SK-N-SH treated with all-trans-retinoic acid at 6 μM for 48 hours (cell line): ENCODE results near the gene RGS9BP.

Experiments used
- ATAC-seq: fragments of 200-7000 bp; cut with Tn5 transposase; 3 replicates; pipeline ENCODE4 v1.9.1; 2020; ENCODE audit warnings: mild to moderate bottlenecking, moderate library complexity
- ARNTL ChIP-seq: fragments of 450-650 bp; formaldehyde crosslinking; IDR thresholded peaks from 2 replicates; pipeline ENCODE4 v1.5.0; 2020; ENCODE audit warnings: low read depth, mild to moderate bottlenecking, moderate library complexity, borderline replicate concordance
- CREB5 ChIP-seq: fragments of 250-450 bp; sonication (Bioruptor Pico); IDR thresholded peaks from 2 replicates; pipeline ENCODE4 v1.5.1; 2020; ENCODE audit warnings: low read depth, mild to moderate bottlenecking, moderate library complexity
- CSDC2 ChIP-seq: fragments of 250-450 bp; sonication (Bioruptor Pico); IDR thresholded peaks from 2 replicates; pipeline ENCODE4 v1.5.0; 2020; ENCODE audit warnings: mild to moderate bottlenecking, moderate library complexity
- ESRRG ChIP-seq: fragments of 250-450 bp; sonication (Bioruptor Pico); IDR thresholded peaks from 2 replicates; pipeline ENCODE4 v1.6.1; 2021; ENCODE audit warnings: mild to moderate bottlenecking
- GLIS3 ChIP-seq: fragments of 250-450 bp; sonication (Bioruptor Pico); IDR thresholded peaks from 2 replicates; pipeline ENCODE4 v1.5.0; 2020; ENCODE audit warnings: mild to moderate bottlenecking, moderate library complexity
- ISL1 ChIP-seq: fragments of 250-450 bp; sonication (Bioruptor Pico); IDR thresholded peaks from 2 replicates; pipeline ENCODE4 v2.1.2; 2022; ENCODE audit warnings: mild to moderate bottlenecking, moderate library complexity
- OSR1 ChIP-seq: fragments of 250-450 bp; sonication (Bioruptor Pico); IDR thresholded peaks from 2 replicates; pipeline ENCODE4 v1.8.0; 2022; ENCODE audit warnings: moderate library complexity, mild to moderate bottlenecking, inconsistent platforms
- PATZ1 ChIP-seq: fragments of 250-450 bp; sonication (Bioruptor Pico); IDR thresholded peaks from 2 replicates; pipeline ENCODE4 v1.8.0; 2020; ENCODE audit warnings: mild to moderate bottlenecking, moderate library complexity, borderline replicate concordance
- POU6F1 ChIP-seq: fragments of 250-450 bp; sonication (Bioruptor Pico); IDR thresholded peaks from 2 replicates; pipeline ENCODE4 v1.8.0; 2021; ENCODE audit warnings: low read depth, mild to moderate bottlenecking, moderate library complexity, borderline replicate concordance
- PPARA ChIP-seq: fragments of 250-450 bp; sonication (Bioruptor Pico); IDR thresholded peaks from 2 replicates; pipeline ENCODE4 v1.5.0; 2020; ENCODE audit warnings: mild to moderate bottlenecking, borderline replicate concordance
- SNAI2 ChIP-seq: fragments of 250-450 bp; sonication (Bioruptor Pico); IDR thresholded peaks from 2 replicates; pipeline ENCODE4 v1.5.0; 2020; ENCODE audit warnings: mild to moderate bottlenecking, moderate library complexity
- TCF4 ChIP-seq: fragments of 250-450 bp; sonication (Bioruptor Pico); IDR thresholded peaks from 2 replicates; pipeline ENCODE4 v1.8.0; 2021; ENCODE audit warnings: mild to moderate bottlenecking, moderate library complexity, borderline replicate concordance
- ZC3H10 ChIP-seq: fragments of 250-450 bp; sonication (Bioruptor Pico); IDR thresholded peaks from 2 replicates; pipeline ENCODE4 v1.5.1; 2021; ENCODE audit warnings: mild to moderate bottlenecking, moderate library complexity
- ZFP3 ChIP-seq: fragments of 250-450 bp; sonication (Bioruptor Pico); IDR thresholded peaks from 2 replicates; pipeline ENCODE4 v1.5.0; 2020; ENCODE audit warnings: mild to moderate bottlenecking, moderate library complexity
- ZFP30 ChIP-seq: fragments of 450-650 bp; formaldehyde crosslinking; IDR thresholded peaks from 2 replicates; pipeline ENCODE4 v1.5.0; 2022; ENCODE audit warnings: mild to moderate bottlenecking, moderate library complexity
- ZNF565 ChIP-seq: fragments of 450-650 bp; formaldehyde crosslinking; conservative IDR thresholded peaks from 2 replicates; pipeline ENCODE4 v1.5.0; 2020; ENCODE audit warnings: low read depth, mild to moderate bottlenecking, moderate library complexity
- ZNF70 ChIP-seq: fragments of 450-650 bp; formaldehyde crosslinking; IDR thresholded peaks from 2 replicates; pipeline ENCODE4 v1.5.0; 2020; ENCODE audit warnings: mild to moderate bottlenecking, moderate library complexity
- ZNF8 ChIP-seq: fragments of 450-650 bp; formaldehyde crosslinking; IDR thresholded peaks from 2 replicates; pipeline ENCODE4 v1.5.0; 2020; ENCODE audit warnings: mild to moderate bottlenecking, moderate library complexity
- TF ChIP-seq, protein P1 (sequence below): fragments of 250-450 bp; sonication (Bioruptor Pico); IDR thresholded peaks from 2 replicates; pipeline ENCODE4 v1.5.1; 2021; ENCODE audit warnings: mild to moderate bottlenecking, moderate library complexity
- TF ChIP-seq, protein P2 (sequence below): fragments of 250-450 bp; sonication (Bioruptor Pico); IDR thresholded peaks from 2 replicates; pipeline ENCODE4 v1.5.0; 2020; ENCODE audit warnings: mild to moderate bottlenecking, moderate library complexity

The RGS9BP gene

DNA sequence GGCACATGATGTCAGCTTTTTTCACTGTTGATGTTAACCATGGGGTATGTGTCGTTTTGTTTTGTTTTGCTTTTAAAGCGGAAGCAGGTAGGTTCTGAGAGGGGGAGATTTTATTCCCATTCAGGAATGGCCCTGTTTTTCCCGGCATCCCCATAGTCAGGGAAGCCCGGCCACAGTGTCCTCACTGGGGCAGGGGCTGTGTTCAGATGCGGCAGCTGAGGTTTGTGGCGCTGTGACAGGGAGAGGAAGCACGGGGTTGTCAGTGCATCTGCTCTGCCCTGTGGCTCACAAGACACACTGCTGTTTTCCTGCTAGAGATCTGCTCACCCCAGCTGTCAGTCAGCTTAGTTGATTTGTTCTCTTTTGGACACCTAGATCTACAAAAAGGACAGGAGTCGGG is 28.3 kb upstream of the RGS9BP start:
- TF ChIP-seq ZFP30 (CRISPR knock-in tag): no peak
- TF ChIP-seq ZFP3 (CRISPR knock-in tag): no peak
- TF ChIP-seq ISL1 (CRISPR knock-in tag): no peak
- TF ChIP-seq, protein P1, sequence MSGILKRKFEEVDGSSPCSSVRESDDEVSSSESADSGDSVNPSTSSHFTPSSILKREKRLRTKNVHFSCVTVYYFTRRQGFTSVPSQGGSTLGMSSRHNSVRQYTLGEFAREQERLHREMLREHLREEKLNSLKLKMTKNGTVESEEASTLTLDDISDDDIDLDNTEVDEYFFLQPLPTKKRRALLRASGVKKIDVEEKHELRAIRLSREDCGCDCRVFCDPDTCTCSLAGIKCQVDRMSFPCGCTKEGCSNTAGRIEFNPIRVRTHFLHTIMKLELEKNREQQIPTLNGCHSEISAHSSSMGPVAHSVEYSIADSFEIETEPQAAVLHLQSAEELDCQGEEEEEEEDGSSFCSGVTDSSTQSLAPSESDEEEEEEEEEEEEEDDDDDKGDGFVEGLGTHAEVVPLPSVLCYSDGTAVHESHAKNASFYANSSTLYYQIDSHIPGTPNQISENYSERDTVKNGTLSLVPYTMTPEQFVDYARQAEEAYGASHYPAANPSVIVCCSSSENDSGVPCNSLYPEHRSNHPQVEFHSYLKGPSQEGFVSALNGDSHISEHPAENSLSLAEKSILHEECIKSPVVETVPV (CRISPR knock-in tag): no peak
- TF ChIP-seq, protein P2, sequence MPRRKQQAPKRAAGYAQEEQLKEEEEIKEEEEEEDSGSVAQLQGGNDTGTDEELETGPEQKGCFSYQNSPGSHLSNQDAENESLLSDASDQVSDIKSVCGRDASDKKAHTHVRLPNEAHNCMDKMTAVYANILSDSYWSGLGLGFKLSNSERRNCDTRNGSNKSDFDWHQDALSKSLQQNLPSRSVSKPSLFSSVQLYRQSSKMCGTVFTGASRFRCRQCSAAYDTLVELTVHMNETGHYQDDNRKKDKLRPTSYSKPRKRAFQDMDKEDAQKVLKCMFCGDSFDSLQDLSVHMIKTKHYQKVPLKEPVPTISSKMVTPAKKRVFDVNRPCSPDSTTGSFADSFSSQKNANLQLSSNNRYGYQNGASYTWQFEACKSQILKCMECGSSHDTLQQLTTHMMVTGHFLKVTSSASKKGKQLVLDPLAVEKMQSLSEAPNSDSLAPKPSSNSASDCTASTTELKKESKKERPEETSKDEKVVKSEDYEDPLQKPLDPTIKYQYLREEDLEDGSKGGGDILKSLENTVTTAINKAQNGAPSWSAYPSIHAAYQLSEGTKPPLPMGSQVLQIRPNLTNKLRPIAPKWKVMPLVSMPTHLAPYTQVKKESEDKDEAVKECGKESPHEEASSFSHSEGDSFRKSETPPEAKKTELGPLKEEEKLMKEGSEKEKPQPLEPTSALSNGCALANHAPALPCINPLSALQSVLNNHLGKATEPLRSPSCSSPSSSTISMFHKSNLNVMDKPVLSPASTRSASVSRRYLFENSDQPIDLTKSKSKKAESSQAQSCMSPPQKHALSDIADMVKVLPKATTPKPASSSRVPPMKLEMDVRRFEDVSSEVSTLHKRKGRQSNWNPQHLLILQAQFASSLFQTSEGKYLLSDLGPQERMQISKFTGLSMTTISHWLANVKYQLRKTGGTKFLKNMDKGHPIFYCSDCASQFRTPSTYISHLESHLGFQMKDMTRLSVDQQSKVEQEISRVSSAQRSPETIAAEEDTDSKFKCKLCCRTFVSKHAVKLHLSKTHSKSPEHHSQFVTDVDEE (CRISPR knock-in tag): no peak
- TF ChIP-seq CSDC2: no peak
- no peak for TF ChIP-seq ESRRG (CRISPR knock-in tag)
- no peak for TF ChIP-seq ZNF70
- no peak for TF ChIP-seq POU6F1
- no peak for TF ChIP-seq ZNF8
- ATAC-seq: no peak

DNA sequence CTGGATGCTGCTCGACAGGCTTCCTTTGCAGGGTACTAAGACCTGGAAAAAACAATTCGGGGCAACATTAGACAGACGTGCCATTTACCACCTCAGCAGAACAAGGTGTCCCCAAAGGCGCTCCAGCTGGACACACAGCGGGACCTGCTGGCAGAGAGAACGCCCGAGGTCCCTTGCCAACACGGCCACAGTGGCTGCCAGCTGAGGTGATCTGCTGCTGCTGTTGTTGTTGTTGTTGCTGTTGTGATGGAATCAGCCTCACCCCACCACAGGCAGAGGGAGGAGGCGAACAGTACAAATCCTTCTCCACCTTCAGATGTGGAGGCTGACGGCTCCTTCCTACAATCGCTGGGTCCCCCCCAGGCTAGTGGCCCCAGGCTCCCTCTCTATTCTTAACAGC is 25.9 kb upstream of the RGS9BP start:
- ATAC-seq: no peak
- TF ChIP-seq ZNF8 (no peak), PPARA (CRISPR knock-in tag) (no peak), ARNTL (CRISPR knock-in tag) (no peak), ISL1 (CRISPR knock-in tag) (no peak), ZNF70 (no peak)
- TF ChIP-seq, all 23 proteins: peak for 0

DNA sequence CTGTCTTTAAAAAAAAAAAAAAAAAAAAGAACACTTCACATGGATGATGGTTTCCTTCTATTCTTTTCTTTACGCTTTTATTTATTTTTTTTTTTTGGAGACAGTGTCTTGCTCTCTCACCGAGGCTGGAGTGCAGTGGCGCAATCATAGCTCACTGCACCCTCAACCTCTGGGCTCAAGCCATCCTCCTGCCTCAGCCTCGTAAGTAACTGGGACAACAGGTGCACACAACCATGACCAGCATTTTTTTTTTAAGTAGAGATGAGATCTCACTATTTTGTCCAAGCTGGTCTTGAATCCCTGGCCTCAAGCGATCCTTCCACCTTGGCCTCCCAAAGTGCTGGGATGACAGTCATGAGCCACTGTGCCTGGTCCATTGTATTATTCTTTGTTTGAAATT is 25.0 kb upstream of the RGS9BP start:
- TF ChIP-seq ESRRG (CRISPR knock-in tag): no peak
- TF ChIP-seq, protein P2 (CRISPR knock-in tag): no peak
- no peak for TF ChIP-seq OSR1 (CRISPR knock-in tag)
- TF ChIP-seq ZC3H10 (CRISPR knock-in tag): no peak
- no peak for TF ChIP-seq ZNF565
- no peak for TF ChIP-seq ARNTL (CRISPR knock-in tag)
- TF ChIP-seq, protein P1 (CRISPR knock-in tag): no peak
- no peak for TF ChIP-seq CREB5
- no peak for TF ChIP-seq ISL1 (CRISPR knock-in tag)
- no peak for TF ChIP-seq TCF4
- no peak for TF ChIP-seq SNAI2 (CRISPR knock-in tag)
- TF ChIP-seq GLIS3: no peak
- no peak for TF ChIP-seq PATZ1 (CRISPR knock-in tag)
- no peak for TF ChIP-seq PPARA (CRISPR knock-in tag)
- ATAC-seq: no peak
